NCI-H146 treated with DMSO at 0.1 percent for 48 hours (cell line): ENCODE measurements around the gene NCAPD3.
"Not testable (repeated sequence)": the region's sequence is repeated elsewhere in the genome, so short reads cannot be mapped to it uniquely, and the experiment has no call there.

Experiments used
- DNase-seq: peaks from one replicate; lab custom pipeline; 2025; ENCODE audit not compliant: unreplicated experiment; lab: John Stamatoyannopoulos, UW

NCAPD3 gene

GRCh38 chr11:134134167-134134566 lies 89.6 kb downstream of the NCAPD3 start:
- no peak for DNase-seq

GRCh38 chr11:134132808-134133207 lies 91.0 kb downstream of the NCAPD3 start:
- no peak for DNase-seq

- DNase-seq, result no peak
Observed at GRCh38 chr11:134131628-134132244, 92.0 kb downstream of the NCAPD3 start.

GRCh38 chr11:134126217-134126822 lies 97.4 kb downstream of the NCAPD3 start:
- no peak for DNase-seq

DNA sequence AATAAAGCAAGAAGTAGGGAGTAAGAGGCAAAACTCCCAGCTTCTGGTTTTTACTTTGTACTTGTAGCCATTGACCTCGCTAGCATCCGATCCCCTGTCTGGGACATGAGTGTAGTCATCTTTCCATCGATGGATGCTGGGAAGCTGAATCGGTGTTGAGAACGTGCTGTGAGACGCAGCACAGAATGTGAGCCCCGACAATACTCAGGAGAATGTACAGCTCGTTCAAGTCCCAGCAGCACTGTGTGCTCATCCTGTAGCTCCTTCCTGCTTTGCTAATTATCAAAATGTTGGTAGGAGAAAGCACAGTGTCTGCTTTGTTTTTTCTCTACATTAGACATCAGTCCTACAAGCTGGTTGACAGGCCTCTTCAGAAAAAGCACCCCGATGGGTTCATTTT lies 98.3 kb downstream of the NCAPD3 start:
- DNase-seq, result no peak

- no peak for DNase-seq
Observed at GRCh38 chr11:134124660-134125451, 98.9 kb downstream of the NCAPD3 start.

GRCh38 chr11:134120921-134121526 lies 102.7 kb downstream of the NCAPD3 start:
- DNase-seq, result no peak

- no peak for DNase-seq
Observed at GRCh38 chr11:134120143-134120850, 103.5 kb downstream of the NCAPD3 start.

DNA sequence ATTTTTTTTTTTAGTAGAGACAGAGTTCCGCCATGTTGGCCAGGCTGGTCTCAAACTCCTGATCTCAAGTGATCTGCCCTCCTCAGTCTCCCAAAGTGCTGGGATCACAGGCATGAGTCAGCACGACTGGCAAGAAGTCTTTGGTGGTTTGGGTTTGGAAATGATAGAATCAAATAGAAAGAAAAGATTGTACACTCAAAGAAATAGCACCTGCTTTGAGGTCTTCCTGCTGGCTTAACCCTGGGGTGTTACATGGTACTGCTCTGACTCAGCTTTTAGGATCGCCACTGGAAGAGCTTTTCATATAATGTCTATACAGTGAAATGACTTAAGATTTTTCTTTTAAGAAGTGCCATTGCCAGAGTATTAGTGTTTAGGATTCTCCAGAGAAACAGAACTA lies 104.7 kb downstream of the NCAPD3 start:
- DNase-seq, result no peak

- DNase-seq, result no peak
Observed at GRCh38 chr11:134118006-134118405, 105.8 kb downstream of the NCAPD3 start.

- no peak for DNase-seq
Observed at GRCh38 chr11:134116210-134116609, 107.6 kb downstream of the NCAPD3 start.

GRCh38 chr11:134113787-134114186 lies 110.0 kb downstream of the NCAPD3 start:
- DNase-seq, result not testable (repeated sequence)

- no peak for DNase-seq
Observed at GRCh38 chr11:134110252-134110815, 113.4 kb downstream of the NCAPD3 start.
